Smooth muscle cell (in vitro differentiated cells): ENCODE data around the gene BRI3. TPM values are rescaled to one million over a fixed set of nuclear protein-coding genes. Genes with fewer than 3 reads are reported as not detected.
A peak's percentile ranks its signal among the peaks of the same experiment; 100 is the strongest.

Experiments
- DNase-seq: peaks from one replicate; lab custom pipeline; 2025; ENCODE audit not compliant: unreplicated experiment; lab: John Stamatoyannopoulos, UW
- H2AFZ ChIP-seq: fragments of 200-600 bp; sonication (generic); 2 replicates; pipeline ENCODE4 v1.6.0; 2016; ENCODE audit warnings: antibody characterized with exemption, low read depth, mild to moderate bottlenecking
- H3F3A ChIP-seq: fragments of 200-600 bp; sonication (generic); 2 replicates; pipeline ENCODE4 v1.6.0; 2017; ENCODE audit warnings: antibody characterized with exemption, low read depth
- H3K27ac ChIP-seq: fragments of 200-600 bp; sonication (generic); 2 replicates; pipeline ENCODE4 v1.5.1; 2016; ENCODE audit warnings: low read depth, mild to moderate bottlenecking
- H3K27me3 ChIP-seq: fragments of 200-600 bp; sonication (generic); 2 replicates; pipeline ENCODE4 v1.6.1; 2016; ENCODE audit warnings: low read depth, mild to moderate bottlenecking
- H3K36me3 ChIP-seq: fragments of 200-600 bp; sonication (generic); 2 replicates; pipeline ENCODE4 v1.5.1; 2016; ENCODE audit warnings: low read depth
- H3K4me1 ChIP-seq: fragments of 200-600 bp; sonication (generic); 2 replicates; pipeline ENCODE4 v1.5.1; 2016; ENCODE audit warnings: low read depth
- H3K4me2 ChIP-seq: fragments of 200-600 bp; sonication (generic); 2 replicates; pipeline ENCODE4 v1.6.0; 2016; ENCODE audit warnings: mild to moderate bottlenecking
- H3K4me3 ChIP-seq: fragments of 200-600 bp; sonication (generic); 2 replicates; pipeline ENCODE4 v1.5.1; 2016; ENCODE audit warnings: mild to moderate bottlenecking
- H3K79me2 ChIP-seq: fragments of 200-600 bp; sonication (generic); 2 replicates; pipeline ENCODE4 v1.6.0; 2016; ENCODE audit warnings: low read depth, mild to moderate bottlenecking
- H3K9ac ChIP-seq: fragments of 200-600 bp; sonication (generic); 2 replicates; pipeline ENCODE4 v1.6.0; 2016; ENCODE audit warnings: low read depth
- H3K9me3 ChIP-seq: fragments of 200-600 bp; sonication (generic); replicated peaks from 2 replicates; pipeline ENCODE4 v1.5.1; 2016; ENCODE audit warnings: low read depth
- H4K20me1 ChIP-seq: fragments of 200-600 bp; sonication (generic); 2 replicates; pipeline ENCODE4 v1.6.0; 2016; ENCODE audit warnings: low read depth
- CTCF ChIP-seq: fragments of 200-600 bp; sonication (generic); IDR thresholded peaks from 2 replicates; pipeline ENCODE4 v1.5.1; 2017; ENCODE audit warnings: borderline replicate concordance, mild to moderate bottlenecking, antibody characterized with exemption; ENCODE audit not compliant: insufficient read depth, poor library complexity, severe bottlenecking
- WGBS: methylation state at CpG from one replicate; pipeline ENCODE4 v1.1.7; 2016; ENCODE audit warnings: low lambda C conversion rate; 5-methylcytosine and 5-hydroxymethylcytosine counted together
- polyA plus RNA-seq: library from polyadenylated mRNA; unstranded; fragments of >200 nt; fragmentation: Nextera tagmentation; extraction: Ambion mirVana; gene quantifications from 2 replicates; pipeline ENCODE4 v1.2.1, GENCODE V29; 2016
- total RNA-seq: library from RNA; depleted of rRNA; stranded (reverse); fragments of >200 nt; gene quantifications from 2 replicates; pipeline ENCODE4 v1.2.3, GENCODE V29; 2014

The BRI3 gene
- total and polyA plus RNA-seq, 2 experiments from 2014 or later, result 70.1 to 83.0 TPM

GRCh38 chr7:98236355-98237185 lies 44.9 kb upstream of the BRI3 start:
- Histone ChIP-seq H3K9me3 (no peaks in the 10 kb centered on the region), H3K4me3 (no peak overlapping the region), H3K4me1 (no peaks in the 10 kb centered on the region), H3K4me2 (no peak overlapping the region), H3F3A (no peaks in the 10 kb centered on the region), H3K36me3 (no peaks in the 10 kb centered on the region), H4K20me1 (no peaks in the 10 kb centered on the region), H3K27ac (no peak overlapping the region), H3K79me2 (no peaks in the 10 kb centered on the region), H3K27me3 (no peaks in the 10 kb centered on the region), H3K9ac (no peak overlapping the region), H2AFZ (no peak overlapping the region)
- no peak for TF ChIP-seq CTCF
- WGBS, result 96% methylated on average over 25 of the region's 25 CpGs
- no peak for DNase-seq

DNA sequence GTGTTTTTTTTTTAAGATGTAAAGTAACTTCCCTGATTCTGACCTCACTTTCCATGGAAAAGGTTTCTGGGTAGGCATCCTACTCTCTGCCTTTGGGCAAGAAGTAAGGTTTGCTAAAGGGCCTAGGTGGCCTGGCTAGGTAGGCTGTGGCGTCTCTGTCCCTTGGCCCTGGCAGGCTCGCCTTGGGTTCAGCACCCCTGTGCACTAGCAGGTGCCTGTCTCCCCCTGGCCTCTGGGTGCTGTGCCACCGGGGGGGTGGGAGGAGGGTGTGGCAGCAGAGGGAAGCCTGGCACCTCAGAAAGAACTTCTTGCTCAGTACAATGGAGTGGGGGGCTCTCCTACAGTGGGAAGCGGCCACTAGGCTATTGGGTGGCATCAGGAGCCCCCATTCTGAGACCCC lies 43.4 kb upstream of the BRI3 start:
- TF ChIP-seq CTCF, result no peak
- Histone ChIP-seq H3K27ac (peak overlapping the region; percentile 100), H3K9ac (peak overlapping the region; percentile 90), H3F3A (no peaks in the 10 kb centered on the region), H2AFZ (no peak overlapping the region), H3K4me3 (no peak overlapping the region), H3K36me3 (no peaks in the 10 kb centered on the region), H4K20me1 (no peaks in the 10 kb centered on the region), H3K27me3 (no peaks in the 10 kb centered on the region), H3K4me2 (no peak overlapping the region), H3K79me2 (no peaks in the 10 kb centered on the region), H3K9me3 (no peaks in the 10 kb centered on the region), H3K4me1 (no peaks in the 10 kb centered on the region)
- WGBS, result 98% methylated on average over 4 of the region's 4 CpGs
- no peak for DNase-seq

- 39% methylated on average over 9 of the region's 9 CpGs for WGBS
- no peak for DNase-seq
- peak overlapping the region; percentile 39 for H3K4me2 ChIP-seq
- no peak for TF ChIP-seq CTCF
- H3K4me1 ChIP-seq, result no peaks in the 10 kb centered on the region
- H3K27me3 ChIP-seq, result no peaks in the 10 kb centered on the region
- H3K79me2 ChIP-seq, result no peaks in the 10 kb centered on the region
- H3K9me3 ChIP-seq, result no peaks in the 10 kb centered on the region
- no peak overlapping the region for H2AFZ ChIP-seq
- no peaks in the 10 kb centered on the region for H3F3A ChIP-seq
- no peaks in the 10 kb centered on the region for H4K20me1 ChIP-seq
- peak overlapping the region; percentile 100 for H3K27ac ChIP-seq
- peak overlapping the region; percentile 90 for H3K9ac ChIP-seq
- no peak overlapping the region for H3K4me3 ChIP-seq
- H3K36me3 ChIP-seq, result no peaks in the 10 kb centered on the region
Measured at GRCh38 chr7:98238976-98239375, 42.5 kb upstream of the BRI3 start.
